Vagina (tissue), 2 donors: ENCODE data around the gene BLMH. TPM values are rescaled to one million over a fixed set of nuclear protein-coding genes. Genes with fewer than 3 reads are reported as not detected.

Source experiments
- DNase-seq, 2 donors: peaks; one replicate each; pipeline ENCODE4 v3.0.0-alpha.2; 2017; ENCODE audit errors: extremely low spot score in 2 of 2
- H3K27ac ChIP-seq: fragments of 200-600 bp; sonication (generic); one replicate; pipeline ENCODE4 v1.5.1; 2019
- H3K27me3 ChIP-seq: fragments of 200-600 bp; sonication (generic); one replicate; pipeline ENCODE4 v1.5.1; 2019
- H3K36me3 ChIP-seq, 2 donors: fragments of 200-600 bp; sonication (generic); one replicate each; pipeline ENCODE4 v1.5.1; 2017 to 2019
- H3K4me1 ChIP-seq: fragments of 200-600 bp; sonication (generic); one replicate; pipeline ENCODE4 v1.5.1; 2019
- H3K4me3 ChIP-seq, 2 donors: fragments of 200-600 bp; sonication (generic); 1 replicate in 1 of 2; 2 replicates in 1 of 2; pipeline ENCODE4 v1.5.1; 2016 to 2019
- H3K9me3 ChIP-seq: fragments of 200-600 bp; sonication (generic); one replicate; pipeline ENCODE4 v1.5.1; 2019
- POLR2A ChIP-seq, 2 donors: fragments of 450-650 bp; IDR thresholded peaks; one replicate each; pipeline ENCODE4 v1.6.1; 2017; ENCODE audit warnings: antibody characterized with exemption in 2 of 2, mild to moderate bottlenecking in 2 of 2, moderate library complexity in 2 of 2
- POLR2AphosphoS5 ChIP-seq, 2 donors: sonication (generic); formaldehyde crosslinking; IDR thresholded peaks; one replicate each; pipeline ENCODE4 v1.9.0; 2017; ENCODE audit warnings: antibody characterized with exemption in 2 of 2, mild to moderate bottlenecking in 2 of 2, low read depth in 1 of 2; ENCODE audit not compliant: insufficient read depth in 1 of 2
- intact Hi-C: fragments of 100-400 bp; cut with DNase I; formaldehyde crosslinking; loops from one replicate; pipeline ENCODE4 v1.15.1; 2023
- total RNA-seq: library from RNA; depleted of rRNA; stranded (reverse); fragments of >200 nt; gene quantifications from one replicate; pipeline ENCODE4 v1.2.3, GENCODE V29; 2016
- TF ChIP-seq, protein P1 (sequence below), 3 experiments: fragments of 450-650 bp in 2 of 3; fragments of 200-600 bp in 1 of 3; sonication (generic) in 1 of 3; IDR thresholded peaks; one replicate each; pipeline ENCODE4 v1.5.1; 2017 to 2019; ENCODE audit warnings: antibody characterized with exemption in 3 of 3, mild to moderate bottlenecking in 2 of 3, moderate library complexity in 2 of 3

BLMH gene
- total RNA-seq, 1 donor from 2014 or later, result 44.2 TPM

DNA sequence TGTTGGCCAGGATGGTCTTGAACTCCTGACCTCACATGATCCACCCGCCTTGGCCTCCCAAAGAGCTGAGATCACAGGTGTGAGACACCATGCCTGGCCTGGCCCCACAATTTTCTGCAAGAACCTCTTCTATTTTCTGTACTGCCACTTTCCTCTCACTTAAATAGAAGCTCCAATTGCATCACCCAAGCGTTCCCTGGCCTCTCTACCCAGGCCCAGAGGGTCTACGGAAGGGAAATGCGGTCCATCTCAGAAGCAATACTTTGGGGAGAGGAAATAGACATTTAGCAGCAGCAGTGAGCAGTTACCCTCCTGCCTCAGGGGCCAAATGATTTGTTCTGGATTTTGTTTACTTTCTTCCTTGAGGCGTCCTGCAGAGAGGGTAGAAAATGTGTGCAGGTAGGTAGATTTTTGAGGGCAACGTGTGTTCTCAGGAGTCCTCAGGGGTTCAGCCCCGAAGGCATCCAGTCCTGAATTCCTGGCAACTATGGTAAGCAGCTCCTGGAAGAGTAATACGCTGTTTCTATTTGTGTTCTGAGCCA, 67.3 kb downstream of the BLMH start:
- H3K4me3 ChIP-seq, result no peak overlapping the region
- no peaks in the 10 kb centered on the region for H3K36me3 ChIP-seq
- intact Hi-C loops, result no loop called here
- H3K27ac ChIP-seq, result no peak overlapping the region
- TF ChIP-seq POLR2AphosphoS5 (IDR thresholded peaks at IDR 0.05; ENCODE audit: insufficient read depth in 1 of 2, low read depth in 1 of 2) (no peak), POLR2A (IDR thresholded peaks at IDR 0.05) (no peak)
- TF ChIP-seq, protein P1, sequence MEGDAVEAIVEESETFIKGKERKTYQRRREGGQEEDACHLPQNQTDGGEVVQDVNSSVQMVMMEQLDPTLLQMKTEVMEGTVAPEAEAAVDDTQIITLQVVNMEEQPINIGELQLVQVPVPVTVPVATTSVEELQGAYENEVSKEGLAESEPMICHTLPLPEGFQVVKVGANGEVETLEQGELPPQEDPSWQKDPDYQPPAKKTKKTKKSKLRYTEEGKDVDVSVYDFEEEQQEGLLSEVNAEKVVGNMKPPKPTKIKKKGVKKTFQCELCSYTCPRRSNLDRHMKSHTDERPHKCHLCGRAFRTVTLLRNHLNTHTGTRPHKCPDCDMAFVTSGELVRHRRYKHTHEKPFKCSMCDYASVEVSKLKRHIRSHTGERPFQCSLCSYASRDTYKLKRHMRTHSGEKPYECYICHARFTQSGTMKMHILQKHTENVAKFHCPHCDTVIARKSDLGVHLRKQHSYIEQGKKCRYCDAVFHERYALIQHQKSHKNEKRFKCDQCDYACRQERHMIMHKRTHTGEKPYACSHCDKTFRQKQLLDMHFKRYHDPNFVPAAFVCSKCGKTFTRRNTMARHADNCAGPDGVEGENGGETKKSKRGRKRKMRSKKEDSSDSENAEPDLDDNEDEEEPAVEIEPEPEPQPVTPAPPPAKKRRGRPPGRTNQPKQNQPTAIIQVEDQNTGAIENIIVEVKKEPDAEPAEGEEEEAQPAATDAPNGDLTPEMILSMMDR (IDR thresholded peaks at IDR 0.05), result no peak
- no peak for DNase-seq
- H3K27me3 ChIP-seq, result no peaks in the 10 kb centered on the region
- no peaks in the 10 kb centered on the region for H3K4me1 ChIP-seq
- H3K9me3 ChIP-seq, result no peaks in the 10 kb centered on the region

DNA sequence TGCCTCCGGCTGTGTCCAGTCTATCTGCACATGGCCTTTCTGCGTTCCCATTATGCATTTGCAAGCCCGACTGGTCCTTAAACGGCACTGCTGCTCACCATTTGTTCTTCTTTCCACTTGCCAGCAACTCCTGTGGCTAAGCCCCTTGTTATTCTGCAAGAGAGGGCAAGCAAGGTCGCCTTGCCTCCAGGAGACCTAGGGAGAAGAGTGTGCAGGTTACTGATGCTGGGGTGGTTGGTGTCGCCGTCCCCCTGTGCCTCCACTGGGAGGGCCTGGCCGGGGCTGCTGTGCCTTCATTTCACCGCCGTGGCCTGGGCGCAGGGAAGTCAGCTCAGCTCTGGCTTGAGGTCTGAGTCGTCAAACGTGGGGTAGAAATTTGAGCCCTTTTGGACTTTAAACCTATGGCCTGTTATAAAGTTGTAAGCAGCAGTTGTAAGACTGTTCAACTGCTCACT, 69.0 kb downstream of the BLMH start:
- H3K4me3 ChIP-seq, result no peak overlapping the region
- intact Hi-C loops, result no loop called here
- no peaks in the 10 kb centered on the region for H3K36me3 ChIP-seq
- TF ChIP-seq POLR2AphosphoS5 (IDR thresholded peaks at IDR 0.05; ENCODE audit: insufficient read depth in 1 of 2, low read depth in 1 of 2) (no peak), POLR2A (IDR thresholded peaks at IDR 0.05) (no peak)
- TF ChIP-seq, protein P1 (IDR thresholded peaks at IDR 0.05), result no peak
- no peak overlapping the region for H3K27ac ChIP-seq
- H3K4me1 ChIP-seq, result no peaks in the 10 kb centered on the region
- DNase-seq, result no peak
- no peaks in the 10 kb centered on the region for H3K9me3 ChIP-seq
- H3K27me3 ChIP-seq, result no peaks in the 10 kb centered on the region

DNA sequence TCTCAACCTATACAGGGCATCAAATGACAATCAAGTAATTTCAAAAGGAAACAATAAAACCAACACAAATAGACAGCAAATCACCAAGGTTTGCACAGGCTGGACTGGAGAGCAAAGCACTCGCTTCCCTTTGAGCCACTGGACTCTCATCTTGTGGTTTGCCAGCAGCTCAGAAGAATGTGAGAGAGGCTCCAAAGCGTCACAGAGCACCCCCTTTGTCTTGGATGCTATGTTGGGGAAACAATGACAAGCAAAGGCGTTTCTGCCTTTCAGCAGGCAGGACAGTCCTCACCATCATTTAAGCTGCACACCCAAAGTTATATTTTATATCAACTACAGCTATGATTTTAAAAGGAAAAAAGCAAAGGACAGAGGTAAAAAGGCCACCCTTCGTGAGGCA, 69.5 kb downstream of the BLMH start:
- Histone ChIP-seq H3K9me3 (no peaks in the 10 kb centered on the region), H3K36me3 (no peaks in the 10 kb centered on the region), H3K27ac (no peak overlapping the region), H3K4me3 (no peak overlapping the region), H3K27me3 (no peaks in the 10 kb centered on the region), H3K4me1 (no peaks in the 10 kb centered on the region)
- TF ChIP-seq, protein P1 (IDR thresholded peaks at IDR 0.05), result no peak
- TF ChIP-seq POLR2A (IDR thresholded peaks at IDR 0.05) (no peak), POLR2AphosphoS5 (IDR thresholded peaks at IDR 0.05; ENCODE audit: insufficient read depth in 1 of 2, low read depth in 1 of 2) (no peak)
- no peak for DNase-seq
- intact Hi-C loops, result no loop called here

DNA sequence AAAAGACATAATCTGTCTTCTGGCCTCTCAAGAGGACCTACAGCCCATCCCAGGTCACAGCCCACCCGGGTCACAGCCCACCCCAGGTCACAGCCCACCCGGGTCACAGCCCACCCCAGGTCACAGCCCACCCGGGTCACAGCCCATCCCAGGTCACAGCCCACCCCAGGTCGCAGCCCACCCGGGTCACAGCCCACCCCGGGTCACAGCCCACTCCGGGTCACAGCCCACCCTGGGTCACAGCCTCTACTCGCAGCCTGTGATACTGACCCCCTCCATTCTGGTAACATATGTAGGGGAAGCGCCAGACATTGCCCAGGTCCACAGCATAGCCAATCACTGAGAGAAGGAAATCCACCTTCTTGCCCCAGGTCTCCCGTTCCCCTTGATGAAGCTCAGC, 70.4 kb downstream of the BLMH start:
- no peaks in the 10 kb centered on the region for H3K27me3 ChIP-seq
- H3K4me1 ChIP-seq, result no peaks in the 10 kb centered on the region
- no peaks in the 10 kb centered on the region for H3K36me3 ChIP-seq
- no peaks in the 10 kb centered on the region for H3K9me3 ChIP-seq
- H3K27ac ChIP-seq, result no peak overlapping the region
- no peak for DNase-seq
- intact Hi-C loops, result no loop called here
- no peak overlapping the region for H3K4me3 ChIP-seq
- TF ChIP-seq POLR2A (IDR thresholded peaks at IDR 0.05) (no peak), POLR2AphosphoS5 (IDR thresholded peaks at IDR 0.05; ENCODE audit: insufficient read depth in 1 of 2, low read depth in 1 of 2) (no peak)
- TF ChIP-seq, protein P1 (IDR thresholded peaks at IDR 0.05), result no peak

DNA sequence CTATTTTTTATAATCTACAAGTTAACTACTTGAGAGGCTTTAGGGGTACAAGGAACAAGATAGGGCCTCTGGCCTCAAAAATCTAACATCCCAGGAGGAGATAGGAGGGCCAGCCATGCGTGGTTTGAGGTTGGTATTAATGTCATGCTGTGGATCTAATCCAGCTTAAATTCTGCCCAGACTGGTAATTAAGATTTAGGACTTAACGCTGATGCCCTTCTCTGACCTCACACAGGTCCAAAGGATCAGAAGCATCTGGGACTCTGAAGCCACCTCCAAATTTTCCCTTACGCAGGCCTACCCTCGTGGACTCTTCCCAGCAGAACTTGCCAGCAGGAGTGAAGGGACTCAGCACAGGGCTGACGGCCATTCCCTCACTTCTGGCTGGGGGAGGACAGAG, 71.3 kb downstream of the BLMH start:
- Histone ChIP-seq H3K4me1 (no peaks in the 10 kb centered on the region), H3K4me3 (no peak overlapping the region), H3K36me3 (no peaks in the 10 kb centered on the region), H3K27me3 (no peaks in the 10 kb centered on the region), H3K27ac (no peak overlapping the region), H3K9me3 (no peaks in the 10 kb centered on the region)
- no peak for TF ChIP-seq POLR2A (IDR thresholded peaks at IDR 0.05)
- TF ChIP-seq, protein P1 (IDR thresholded peaks at IDR 0.05), result no peak
- intact Hi-C loops, result no loop called here
- no peak for DNase-seq
